GM21447 (cell line): ENCODE data around the gene PLCB4.

ENCODE experiments used
- ATAC-seq: cut with Tn5 transposase; IDR thresholded peaks from one replicate; pipeline ENCODE4 v1.9.1; 2021; ENCODE audit not compliant: unreplicated experiment

Gene PLCB4

DNA sequence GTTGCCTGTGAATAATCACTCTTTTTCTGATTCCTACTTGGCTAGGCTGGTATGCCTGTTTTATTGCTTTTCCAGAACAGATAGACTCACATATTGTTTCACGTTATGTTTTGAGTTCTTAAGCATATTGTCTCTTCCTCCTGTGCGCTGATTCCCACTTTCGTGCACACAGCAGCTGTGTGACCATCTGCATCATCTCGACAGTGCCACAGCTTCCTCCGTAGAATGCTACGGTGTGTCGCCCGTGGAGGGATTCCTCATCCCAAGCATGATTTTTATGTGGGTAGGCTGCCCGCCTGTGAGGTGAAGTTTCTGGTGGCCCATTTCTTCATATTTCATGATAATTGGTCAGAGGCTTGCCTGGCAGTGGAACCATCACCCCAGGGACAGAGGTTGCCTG is 31.8 kb downstream of the PLCB4 start:
- ATAC-seq = no peak

GRCh38 chr20:9102456-9102855 is 33.6 kb downstream of the PLCB4 start:
- no peak for ATAC-seq

DNA sequence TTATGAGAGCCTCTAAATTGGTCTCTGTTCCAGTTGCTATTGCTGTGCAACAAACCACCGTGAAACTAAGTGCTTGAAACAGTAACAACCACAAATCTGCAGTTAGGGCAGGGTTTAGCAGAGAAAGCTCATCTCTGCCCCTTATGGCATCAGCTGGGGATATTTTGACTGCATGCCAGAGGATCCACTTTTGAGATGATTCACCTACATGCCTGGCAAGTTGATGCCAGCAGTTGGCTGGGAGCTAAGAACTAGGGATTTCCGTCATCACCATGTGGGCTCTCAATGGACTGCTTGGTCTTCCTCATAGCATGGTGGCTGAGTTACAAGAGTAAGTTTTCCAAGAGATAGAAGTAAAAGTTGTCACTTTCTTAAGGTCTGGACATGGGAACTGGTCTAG is 35.1 kb downstream of the PLCB4 start:
- ATAC-seq = no peak

DNA sequence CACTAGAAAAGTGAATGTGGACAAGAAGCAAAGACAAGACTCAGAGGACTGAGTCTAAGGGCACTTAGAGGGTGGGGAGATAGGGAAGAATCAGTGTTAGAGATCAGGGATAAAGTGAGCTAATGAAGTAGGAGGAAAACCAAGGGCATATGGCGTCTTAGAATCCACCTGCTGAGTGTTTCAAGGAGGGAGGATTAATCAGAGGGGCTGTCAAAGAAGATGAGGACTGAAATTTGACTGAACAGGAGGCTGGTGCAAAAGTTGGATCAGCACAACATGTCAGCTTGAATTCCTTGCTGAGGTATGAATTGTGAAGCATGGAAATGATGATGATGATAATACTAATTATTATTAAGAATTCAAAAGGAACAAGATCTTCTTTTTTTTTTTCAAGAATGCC is 39.4 kb downstream of the PLCB4 start:
- no peak for ATAC-seq

GRCh38 chr20:9109566-9109965 is 40.7 kb downstream of the PLCB4 start:
- no peak for ATAC-seq

DNA sequence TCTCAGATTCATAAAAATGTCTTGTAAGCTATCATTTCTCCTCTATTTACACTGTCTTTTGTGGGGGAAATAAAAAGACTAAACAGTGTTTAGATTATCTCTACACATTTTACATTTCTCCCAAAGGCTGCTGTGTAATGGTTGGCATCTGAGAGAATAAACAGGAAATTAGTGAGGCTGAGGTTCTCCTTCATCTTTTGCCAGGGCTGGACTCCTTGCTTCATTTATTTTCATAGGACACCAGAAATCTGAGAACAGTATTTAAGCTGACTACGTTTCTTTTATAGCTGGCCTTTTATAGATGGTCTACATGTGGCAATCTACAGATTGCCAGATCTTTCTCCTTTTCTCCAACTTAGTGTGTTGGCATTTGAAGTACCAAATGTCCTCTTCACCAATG is 41.5 kb downstream of the PLCB4 start:
- ATAC-seq = no peak

DNA sequence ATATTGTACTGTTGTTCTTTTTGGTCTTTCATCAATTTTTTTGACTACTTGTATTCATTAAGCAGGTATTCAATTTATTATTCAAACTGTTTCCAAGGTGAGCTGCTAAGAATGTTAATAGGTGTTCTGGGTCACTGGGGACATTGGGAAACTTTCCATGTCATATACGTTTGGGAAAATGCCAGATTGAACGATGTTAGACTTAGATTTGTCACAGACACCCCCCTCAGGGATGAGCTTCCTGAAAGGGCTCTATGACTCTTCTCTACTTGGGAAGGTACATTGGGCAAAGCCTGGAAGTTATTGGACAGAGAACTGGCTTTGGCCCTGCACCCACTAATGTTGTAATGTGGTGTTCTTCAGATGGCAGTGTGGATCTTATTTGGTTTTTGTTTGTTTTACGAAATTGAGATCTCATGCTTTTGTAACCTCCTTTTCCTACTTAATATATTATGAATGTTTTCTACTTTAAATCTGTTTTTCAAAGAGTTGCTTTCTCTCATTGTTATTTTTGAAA is 42.1 kb downstream of the PLCB4 start:
- no peak for ATAC-seq

DNA sequence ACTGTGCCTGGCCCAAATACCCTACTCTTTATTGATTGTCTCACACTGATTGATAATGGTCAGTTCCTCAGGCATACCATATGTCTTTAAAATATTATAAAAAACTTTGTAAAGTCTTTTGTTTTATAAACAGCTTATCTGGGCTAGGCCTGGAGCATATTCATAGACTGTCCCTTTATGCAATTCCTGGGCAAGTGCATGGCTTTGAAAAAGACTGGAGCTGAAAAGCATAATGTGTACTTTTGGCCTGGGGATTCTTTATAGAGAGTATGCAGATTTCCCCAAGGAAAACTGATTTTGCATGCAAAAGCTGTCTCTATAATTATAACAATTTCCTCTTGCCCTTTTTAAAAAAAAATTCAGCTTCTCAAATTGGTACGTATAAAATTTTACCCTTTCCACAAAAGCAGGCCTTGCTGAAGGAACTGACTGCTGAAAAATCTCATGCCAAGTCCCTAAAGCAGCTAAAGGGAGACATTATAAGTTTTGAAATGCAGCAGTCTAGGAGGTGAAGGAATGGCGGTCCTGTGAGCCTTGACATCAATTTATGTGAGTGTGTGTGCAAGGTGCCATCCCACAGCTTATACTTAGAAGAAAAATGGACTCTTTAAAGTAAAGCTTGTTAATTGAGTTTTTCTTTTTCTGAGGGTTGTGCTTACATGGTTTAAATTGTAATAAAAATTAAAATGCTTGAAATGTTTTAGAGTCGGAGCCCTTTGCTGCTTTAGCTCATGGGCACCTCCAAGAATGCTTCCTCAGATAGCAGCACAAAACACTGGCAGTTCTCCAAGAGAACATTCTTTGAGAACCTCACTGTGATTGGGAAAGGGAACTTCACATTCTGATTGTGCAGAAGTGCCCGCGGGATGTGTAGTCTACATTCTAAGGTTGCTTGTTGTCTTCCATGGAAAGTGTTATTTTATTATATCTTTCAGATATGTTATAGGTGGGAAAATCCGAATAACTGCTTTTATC is 43.9 kb downstream of the PLCB4 start:
- ATAC-seq = no peak

DNA sequence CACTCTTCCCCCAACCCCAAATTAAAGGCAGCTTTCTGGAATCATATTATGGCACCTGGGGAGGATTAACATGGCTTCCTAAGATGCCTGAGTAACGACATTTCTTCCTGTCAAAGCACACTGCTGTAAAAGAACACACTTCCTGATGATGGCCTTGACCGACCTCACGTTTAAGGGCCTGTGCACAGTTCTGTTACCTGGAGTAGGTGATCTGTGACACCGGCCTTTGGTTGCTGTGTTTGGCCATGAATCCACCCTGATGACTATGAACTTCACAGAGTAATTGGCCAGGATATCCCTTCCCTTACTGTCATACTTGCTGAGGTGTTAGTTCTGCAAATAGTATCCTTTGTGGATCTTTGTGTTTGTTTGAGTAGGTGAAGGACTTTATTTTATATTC is 45.8 kb downstream of the PLCB4 start:
- ATAC-seq = no peak

DNA sequence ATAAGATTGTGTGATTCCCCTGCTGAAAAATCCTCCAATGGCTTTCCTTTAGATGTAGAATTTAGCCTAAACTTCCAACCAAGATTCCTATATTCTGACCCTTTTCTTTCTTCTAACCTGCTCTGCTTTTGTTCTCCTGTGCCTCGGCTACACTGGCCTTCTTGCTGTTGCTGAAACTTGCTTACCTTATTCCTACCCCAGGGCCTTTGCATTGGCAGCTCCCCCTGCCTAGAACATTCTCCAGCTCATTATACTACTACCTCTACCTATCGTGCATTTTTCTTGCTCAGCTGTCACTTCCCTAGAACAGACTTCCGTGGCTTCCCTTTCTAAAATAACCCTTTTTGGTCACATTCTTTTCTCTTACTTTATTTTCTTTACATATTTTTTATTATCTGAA is 48.7 kb downstream of the PLCB4 start:
- ATAC-seq = no peak

GRCh38 chr20:9119776-9120175 is 50.9 kb downstream of the PLCB4 start:
- ATAC-seq = no peak

- no peak for ATAC-seq
Measured at GRCh38 chr20:9121211-9121610, 52.3 kb downstream of the PLCB4 start.

DNA sequence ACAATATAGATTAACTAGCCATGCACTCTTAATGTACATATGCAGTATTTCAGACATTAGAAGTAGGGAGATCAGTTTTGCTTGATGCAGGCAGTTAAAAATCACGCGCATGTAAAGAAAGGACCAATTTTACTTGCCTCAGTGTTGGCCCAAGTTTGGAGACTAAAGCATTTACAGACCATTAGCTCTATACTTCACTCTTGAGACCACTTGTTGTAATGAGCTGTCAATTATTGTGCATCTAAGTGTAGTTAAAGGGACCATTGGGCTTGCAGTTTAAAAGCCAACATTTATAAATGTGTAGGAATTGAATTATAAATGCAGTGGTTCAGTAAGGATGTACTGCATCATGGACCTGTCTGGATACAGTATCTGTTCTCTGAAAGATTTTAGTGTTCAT is 53.7 kb downstream of the PLCB4 start:
- no peak for ATAC-seq

- ATAC-seq = no peak
Measured at GRCh38 chr20:9126527-9126926, 57.6 kb downstream of the PLCB4 start.

DNA sequence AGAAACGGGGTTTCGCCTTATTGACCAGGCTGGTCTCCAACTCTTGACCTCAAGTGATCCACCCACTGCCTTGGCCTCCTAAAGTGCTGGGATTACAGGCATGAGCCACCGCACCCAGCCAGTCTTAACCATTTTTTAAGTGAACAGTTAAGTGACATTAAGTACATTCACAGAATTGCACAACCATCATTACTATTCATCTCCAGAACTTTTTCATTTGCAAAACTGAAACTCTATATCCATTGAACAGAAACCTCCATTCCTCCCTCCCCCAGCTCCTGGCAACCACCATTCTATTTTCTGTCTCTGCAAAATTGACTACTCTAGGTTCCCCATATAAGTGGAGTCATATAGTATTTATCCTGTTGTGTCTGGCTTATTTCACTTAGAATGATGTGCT is 59.7 kb downstream of the PLCB4 start:
- ATAC-seq = no peak

- ATAC-seq = no peak
Measured at GRCh38 chr20:9129756-9130155, 60.9 kb downstream of the PLCB4 start.

GRCh38 chr20:9130521-9130920 is 61.6 kb downstream of the PLCB4 start:
- no peak for ATAC-seq

DNA sequence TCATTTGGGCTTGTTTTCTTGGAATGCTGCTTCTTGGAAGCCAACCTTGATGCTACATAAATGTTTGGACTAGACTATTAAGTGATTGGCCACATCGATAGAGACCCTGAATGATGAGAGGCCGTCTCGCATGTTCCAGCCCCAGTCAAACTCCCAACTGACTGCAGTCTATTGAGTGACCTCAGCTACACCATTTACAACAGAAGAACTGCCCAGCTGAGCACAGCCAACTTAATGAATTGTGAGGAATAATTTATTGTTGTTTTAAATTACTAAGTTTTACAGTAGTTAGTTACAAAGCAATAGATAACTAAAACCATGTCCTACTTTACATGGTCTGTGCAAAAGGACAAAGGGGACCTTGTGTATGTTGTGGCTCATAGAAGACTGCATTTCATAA is 63.0 kb downstream of the PLCB4 start:
- no peak for ATAC-seq

DNA sequence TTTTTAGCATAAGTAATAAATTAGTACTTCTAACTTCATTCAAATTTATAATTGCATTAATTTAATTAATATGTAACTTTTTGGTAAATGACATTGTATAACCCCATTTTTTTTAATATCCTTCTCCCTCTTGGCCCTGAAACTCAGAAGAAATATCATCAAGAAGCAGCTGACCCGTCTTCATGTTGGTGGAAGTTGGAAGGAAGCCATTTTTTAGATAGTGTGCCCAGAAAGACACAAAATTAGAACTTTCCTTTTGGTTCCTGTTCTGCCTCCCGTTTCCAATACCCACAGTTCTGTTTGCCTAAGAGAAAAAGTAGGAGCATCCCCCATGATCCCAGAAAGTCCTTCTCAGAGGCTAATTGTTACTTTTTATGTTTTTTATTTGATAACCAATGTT is 65.5 kb downstream of the PLCB4 start:
- ATAC-seq = no peak

DNA sequence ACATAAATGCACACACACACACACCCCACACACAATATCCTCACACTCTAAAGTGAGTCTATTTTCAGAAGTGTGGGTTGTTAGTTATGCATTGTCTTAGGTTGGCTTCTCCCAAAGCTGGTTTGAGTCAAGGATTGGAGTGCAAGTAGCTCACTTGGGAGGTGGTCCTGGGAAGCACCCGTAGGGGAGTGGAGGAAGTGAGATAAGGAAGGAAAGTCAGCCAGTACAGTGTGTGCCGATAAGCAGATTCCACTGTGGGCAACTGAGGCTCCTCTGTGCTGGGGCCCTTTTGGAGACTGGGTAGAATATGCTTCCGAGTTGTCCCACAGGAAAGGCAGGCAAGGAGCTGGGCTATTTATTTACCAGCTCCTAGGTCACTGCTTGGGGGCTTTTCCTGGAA is 67.2 kb downstream of the PLCB4 start:
- ATAC-seq = no peak

- ATAC-seq = no peak
Measured at GRCh38 chr20:9137001-9137400, 68.1 kb downstream of the PLCB4 start.

GRCh38 chr20:9139106-9139833 is 70.4 kb downstream of the PLCB4 start:
- ATAC-seq = no peak
